Endothelial cell of umbilical vein (primary cell): ENCODE results near the gene COX7A2L.

ENCODE experiments used
- CTCF ChIP-seq, 2 donors: IDR thresholded peaks; 1 replicate in 1 of 2; 2 replicates in 1 of 2; pipeline ENCODE4 v1.5.1; 2011; ENCODE audit warnings: low read length in 2 of 2, mild to moderate bottlenecking in 2 of 2, moderate library complexity in 2 of 2, control low read depth in 1 of 2, inconsistent platforms in 1 of 2, low read depth in 1 of 2; ENCODE audit not compliant: insufficient read depth in 1 of 2; ENCODE audit errors: extremely low read depth in 1 of 2
- EZH2 ChIP-seq: IDR thresholded peaks from 2 replicates; pipeline ENCODE4 v1.6.1; 2012; ENCODE audit warnings: borderline replicate concordance, low read depth, mild to moderate bottlenecking, moderate library complexity, low read length, inconsistent platforms; ENCODE audit not compliant: severe bottlenecking
- FOS ChIP-seq: IDR thresholded peaks from 2 replicates; pipeline ENCODE4 v1.6.1; 2011; ENCODE audit warnings: mild to moderate bottlenecking, low read length, moderate library complexity, borderline replicate concordance; ENCODE audit not compliant: insufficient read depth
- JUN ChIP-seq: IDR thresholded peaks from 2 replicates; pipeline ENCODE4 v1.6.1; 2011; ENCODE audit warnings: borderline replicate concordance, low read depth; ENCODE audit not compliant: insufficient read length, insufficient read depth
- MYC ChIP-seq: IDR thresholded peaks from one replicate; pipeline ENCODE4 v1.6.1; 2011; ENCODE audit warnings: mild to moderate bottlenecking, low read depth, low read length
- POLR2A ChIP-seq: IDR thresholded peaks from 2 replicates; pipeline ENCODE4 v1.6.1; 2012; ENCODE audit warnings: low read depth, mild to moderate bottlenecking, control low read depth, low read length
- POLR2AphosphoS5 ChIP-seq: IDR thresholded peaks from 2 replicates; pipeline ENCODE4 v1.6.1; 2012; ENCODE audit warnings: low read depth, mild to moderate bottlenecking, control low read depth, low read length, moderate library complexity; ENCODE audit not compliant: insufficient read depth
- TF ChIP-seq, protein P1 (sequence below): IDR thresholded peaks from 2 replicates; pipeline ENCODE4 v1.6.1; 2011; ENCODE audit not compliant: insufficient read depth, insufficient read length

GRCh38 chr2:42317945-42318344 lies 43.1 kb downstream of the COX7A2L start:
- TF ChIP-seq POLR2A, result no peak
- TF ChIP-seq CTCF (IDR thresholded peaks at IDR 0.05; ENCODE audit: extremely low read depth in 1 of 2, insufficient read depth in 1 of 2, low read depth in 1 of 2, low read length in 2 of 2), result no peak
- no peak for TF ChIP-seq MYC
- no peak for TF ChIP-seq POLR2AphosphoS5
- TF ChIP-seq EZH2, result no peak
- TF ChIP-seq JUN, result no peak
- TF ChIP-seq, protein P1, sequence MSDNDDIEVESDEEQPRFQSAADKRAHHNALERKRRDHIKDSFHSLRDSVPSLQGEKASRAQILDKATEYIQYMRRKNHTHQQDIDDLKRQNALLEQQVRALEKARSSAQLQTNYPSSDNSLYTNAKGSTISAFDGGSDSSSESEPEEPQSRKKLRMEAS, result no peak
- TF ChIP-seq FOS, result no peak
